GM12878 (cell line): ENCODE results near the gene VWA3A. TPM values are rescaled to one million over a fixed set of nuclear protein-coding genes. Genes with fewer than 3 reads are reported as not detected.

Experiments
- ATF7 ChIP-seq: fragments of 450-650 bp; IDR thresholded peaks from 2 replicates; pipeline ENCODE4 v1.6.1; 2016; ENCODE audit warnings: low read depth, mild to moderate bottlenecking
- CBX5 ChIP-seq: sonication (generic); IDR thresholded peaks from 2 replicates; pipeline ENCODE4 v1.6.1; 2016; ENCODE audit warnings: low read depth, moderate library complexity, mild to moderate bottlenecking, inconsistent platforms
- DPF2 ChIP-seq: fragments of 450-650 bp; IDR thresholded peaks from 2 replicates; pipeline ENCODE4 v1.6.1; 2017; ENCODE audit warnings: mild to moderate bottlenecking
- EZH2 ChIP-seq: IDR thresholded peaks from 2 replicates; pipeline ENCODE4 v1.6.1; 2012; ENCODE audit warnings: low read depth, mild to moderate bottlenecking, control low read depth, inconsistent platforms, low read length, borderline replicate concordance; ENCODE audit not compliant: control insufficient read depth
- IKZF1 ChIP-seq: fragments of 450-650 bp; conservative IDR thresholded peaks from 2 replicates; pipeline ENCODE4 v1.6.1; 2017; ENCODE audit warnings: antibody characterized with exemption, mild to moderate bottlenecking
- NFYA ChIP-seq: IDR thresholded peaks from 2 replicates; pipeline ENCODE4 v1.6.1; 2011; ENCODE audit warnings: low read depth, mild to moderate bottlenecking, low read length, improper control_type of control experiment, borderline replicate concordance
- NR2C2 ChIP-seq: IDR thresholded peaks from 2 replicates; pipeline ENCODE4 v1.6.1; 2011; ENCODE audit warnings: borderline replicate concordance, low read depth; ENCODE audit not compliant: control insufficient read depth, insufficient read length
- NR2F1 ChIP-seq: fragments of 450-650 bp; conservative IDR thresholded peaks from 2 replicates; pipeline ENCODE4 v1.6.1; 2017; ENCODE audit warnings: mild to moderate bottlenecking
- POU2F2 ChIP-seq: IDR thresholded peaks from 3 replicates; pipeline ENCODE4 v1.6.1; 2011; ENCODE audit warnings: low read depth, mild to moderate bottlenecking, low read length, borderline replicate concordance
- RELB ChIP-seq: fragments of 450-650 bp; IDR thresholded peaks from 2 replicates; pipeline ENCODE4 v1.6.1; 2017; ENCODE audit warnings: low read depth, mild to moderate bottlenecking, moderate library complexity
- REST ChIP-seq: IDR thresholded peaks from 2 replicates; pipeline ENCODE4 v1.6.1; 2012; ENCODE audit warnings: mild to moderate bottlenecking, low read depth, low read length
- RFX5 ChIP-seq: IDR thresholded peaks from 2 replicates; pipeline ENCODE4 v1.6.1; 2011; ENCODE audit warnings: low read depth, low read length, improper control_type of control experiment
- SIN3A ChIP-seq: IDR thresholded peaks from 2 replicates; pipeline ENCODE4 v1.6.1; 2012; ENCODE audit warnings: low read depth, low read length, improper control_type of control experiment
- SIX5 ChIP-seq: IDR thresholded peaks from 2 replicates; pipeline ENCODE4 v1.6.1; 2011; ENCODE audit warnings: mild to moderate bottlenecking, low read depth, low read length, moderate library complexity; ENCODE audit not compliant: severe bottlenecking
- SMAD1 ChIP-seq: fragments of 450-650 bp; IDR thresholded peaks from 2 replicates; pipeline ENCODE4 v1.6.1; 2018; ENCODE audit warnings: mild to moderate bottlenecking, low read depth; ENCODE audit not compliant: partially characterized antibody
- SRF ChIP-seq, 2 experiments: IDR thresholded peaks; 2 replicates each; pipeline ENCODE4 v1.6.1; 2011; ENCODE audit warnings: low read depth in 2 of 2, low read length in 2 of 2, mild to moderate bottlenecking in 1 of 2, moderate library complexity in 1 of 2
- STAT1 ChIP-seq: fragments of 450-650 bp; conservative IDR thresholded peaks from 2 replicates; pipeline ENCODE4 v1.6.1; 2014; ENCODE audit warnings: antibody characterized with exemption, mild to moderate bottlenecking
- SUZ12 ChIP-seq: fragments of 200-600 bp; sonication (generic); IDR thresholded peaks from one replicate; pipeline ENCODE4 v1.6.1; 2018; ENCODE audit warnings: antibody characterized with exemption, mild to moderate bottlenecking; ENCODE audit not compliant: unreplicated experiment
- ZNF217 ChIP-seq: fragments of 450-650 bp; IDR thresholded peaks from 2 replicates; pipeline ENCODE4 v1.6.1; 2017; ENCODE audit warnings: antibody characterized with exemption, mild to moderate bottlenecking
- ZNF384 ChIP-seq: IDR thresholded peaks from 2 replicates; pipeline ENCODE4 v1.6.1; 2012; ENCODE audit warnings: low read depth, mild to moderate bottlenecking, low read length, improper control_type of control experiment, borderline replicate concordance
- polyA plus RNA-seq, 11 experiments: library from polyadenylated mRNA; depleted of rRNA in 4 of 11; unstranded in 6 of 11; stranded (reverse) in 5 of 11; fragments of >200 nt; fragmentation: Nextera tagmentation in 4 of 11; fragmentation: Illumina TruSeq in 1 of 11; extraction: Ambion mirVana in 4 of 11; extraction: Trizol in 1 of 11; gene quantifications; 1 replicate in 1 of 11; 2 replicates in 10 of 11; pipeline versions ENCODE4 v1.2.1 to v1.2.3, GENCODE V29; 2011 to 2016; ENCODE audit warnings: inconsistent platforms in 2 of 11, missing spikeins in 2 of 11, low read depth in 1 of 11
- total RNA-seq, 4 experiments: library from RNA; depleted of rRNA in 3 of 4; stranded (reverse); fragments of >200 nt in 3 of 4; fragmentation: Illumina TruSeq in 1 of 4; extraction: Trizol in 1 of 4; gene quantifications; 2 replicates each; pipeline versions ENCODE4 v1.2.1 to v1.2.3, GENCODE V29; 2013 to 2021
- TF ChIP-seq, protein P1 (sequence below): IDR thresholded peaks from 2 replicates; pipeline ENCODE4 v1.6.1; 2012; ENCODE audit warnings: low read depth, low read length, improper control_type of control experiment
- TF ChIP-seq, protein P2 (sequence below): fragments of 450-650 bp; IDR thresholded peaks from 2 replicates; pipeline ENCODE4 v1.6.1; 2014; ENCODE audit warnings: mild to moderate bottlenecking
- TF ChIP-seq, protein P3 (sequence below): fragments of 450-650 bp; IDR thresholded peaks from 2 replicates; pipeline ENCODE4 v1.6.1; 2016; ENCODE audit warnings: mild to moderate bottlenecking

VWA3A gene
- total and polyA plus RNA-seq, 10 of the 15 experiments (the other 5 are each of a cell fraction or from before 2014, with no cell fraction given): 0.01 TPM; not detected in 9

DNA sequence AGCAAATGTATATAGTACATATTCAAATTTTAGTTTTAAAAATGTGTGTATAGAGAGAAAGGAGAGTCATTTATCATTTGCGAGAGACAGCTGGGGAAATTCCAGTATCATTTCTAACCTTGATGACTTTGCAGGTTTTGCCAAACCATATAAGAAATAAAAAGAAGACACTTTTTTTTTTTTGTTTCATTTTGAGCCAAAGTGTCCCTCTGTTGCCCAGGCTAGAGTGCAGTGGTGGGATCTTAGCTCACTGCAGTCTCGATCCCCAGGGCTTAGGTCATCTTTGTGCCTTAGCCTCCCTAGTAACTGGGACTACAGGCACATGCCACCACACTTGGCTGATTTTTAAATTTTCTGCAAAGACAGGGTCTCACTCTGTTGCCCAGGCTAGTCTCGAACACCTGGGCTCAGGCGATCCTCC is 38.4 kb upstream of the VWA3A start (continued):
- TF ChIP-seq REST: no peak
- TF ChIP-seq SIX5: no peak
- TF ChIP-seq DPF2: 0 out of 2 replicates have a peak, but pooled peaks have one; percentile 32
- TF ChIP-seq IKZF1: no peak; the same call in 1 of the 2 replicates
- TF ChIP-seq, protein P1, sequence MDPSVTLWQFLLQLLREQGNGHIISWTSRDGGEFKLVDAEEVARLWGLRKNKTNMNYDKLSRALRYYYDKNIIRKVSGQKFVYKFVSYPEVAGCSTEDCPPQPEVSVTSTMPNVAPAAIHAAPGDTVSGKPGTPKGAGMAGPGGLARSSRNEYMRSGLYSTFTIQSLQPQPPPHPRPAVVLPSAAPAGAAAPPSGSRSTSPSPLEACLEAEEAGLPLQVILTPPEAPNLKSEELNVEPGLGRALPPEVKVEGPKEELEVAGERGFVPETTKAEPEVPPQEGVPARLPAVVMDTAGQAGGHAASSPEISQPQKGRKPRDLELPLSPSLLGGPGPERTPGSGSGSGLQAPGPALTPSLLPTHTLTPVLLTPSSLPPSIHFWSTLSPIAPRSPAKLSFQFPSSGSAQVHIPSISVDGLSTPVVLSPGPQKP: no peak
- no peak for TF ChIP-seq SUZ12
- no peak for TF ChIP-seq EZH2
- TF ChIP-seq, protein P2, sequence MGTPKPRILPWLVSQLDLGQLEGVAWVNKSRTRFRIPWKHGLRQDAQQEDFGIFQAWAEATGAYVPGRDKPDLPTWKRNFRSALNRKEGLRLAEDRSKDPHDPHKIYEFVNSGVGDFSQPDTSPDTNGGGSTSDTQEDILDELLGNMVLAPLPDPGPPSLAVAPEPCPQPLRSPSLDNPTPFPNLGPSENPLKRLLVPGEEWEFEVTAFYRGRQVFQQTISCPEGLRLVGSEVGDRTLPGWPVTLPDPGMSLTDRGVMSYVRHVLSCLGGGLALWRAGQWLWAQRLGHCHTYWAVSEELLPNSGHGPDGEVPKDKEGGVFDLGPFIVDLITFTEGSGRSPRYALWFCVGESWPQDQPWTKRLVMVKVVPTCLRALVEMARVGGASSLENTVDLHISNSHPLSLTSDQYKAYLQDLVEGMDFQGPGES: no peak
- no peak for TF ChIP-seq ZNF217
- no peak for TF ChIP-seq STAT1
- TF ChIP-seq NR2C2: no peak
- TF ChIP-seq, protein P3, sequence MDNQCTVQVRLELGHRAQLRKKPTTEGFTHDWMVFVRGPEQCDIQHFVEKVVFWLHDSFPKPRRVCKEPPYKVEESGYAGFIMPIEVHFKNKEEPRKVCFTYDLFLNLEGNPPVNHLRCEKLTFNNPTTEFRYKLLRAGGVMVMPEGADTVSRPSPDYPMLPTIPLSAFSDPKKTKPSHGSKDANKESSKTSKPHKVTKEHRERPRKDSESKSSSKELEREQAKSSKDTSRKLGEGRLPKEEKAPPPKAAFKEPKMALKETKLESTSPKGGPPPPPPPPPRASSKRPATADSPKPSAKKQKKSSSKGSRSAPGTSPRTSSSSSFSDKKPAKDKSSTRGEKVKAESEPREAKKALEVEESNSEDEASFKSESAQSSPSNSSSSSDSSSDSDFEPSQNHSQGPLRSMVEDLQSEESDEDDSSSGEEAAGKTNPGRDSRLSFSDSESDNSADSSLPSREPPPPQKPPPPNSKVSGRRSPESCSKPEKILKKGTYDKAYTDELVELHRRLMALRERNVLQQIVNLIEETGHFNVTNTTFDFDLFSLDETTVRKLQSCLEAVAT: no peak
- no peak for TF ChIP-seq RFX5
- TF ChIP-seq SIN3A: no peak
- TF ChIP-seq NFYA: no peak
- TF ChIP-seq ATF7: peak; percentile 58
- TF ChIP-seq ZNF384: peak; percentile 37; the same call in 1 of the 2 replicates
- no peak for TF ChIP-seq SMAD1
- peak; percentile 49 for TF ChIP-seq RELB
- TF ChIP-seq CBX5: no peak
- no peak for TF ChIP-seq SRF (IDR thresholded peaks at IDR 0.05; ENCODE audit: low read depth in 2 of 2, low read length in 2 of 2)
- no peak for TF ChIP-seq POU2F2
- TF ChIP-seq NR2F1: no peak
